SK-N-SH (cell line): ENCODE results near the gene FBXO17. TPM values are rescaled to one million over a fixed set of nuclear protein-coding genes. Genes with fewer than 3 reads are reported as not detected.

Experiments used
- CTCF ChIA-PET: fragments of 300-600, 350-600 bp; formaldehyde crosslinking; extraction: SDS; loops from one replicate; lab custom pipeline; 2021; lab: Yijun Ruan, JAX
- POLR2A ChIA-PET: fragments of 350-600 bp; sonication (Branson Sonifier 250); formaldehyde crosslinking; extraction: SDS; loops from one replicate; lab custom pipeline; 2020; ENCODE audit warnings: antibody characterized with exemption, inconsistent platforms; lab: Yijun Ruan, JAX
- DNase-seq: peaks from one replicate; pipeline ENCODE4 v3.0.0; 2012
- H2AFZ ChIP-seq: fragments of 200-600 bp; sonication (generic); 2 replicates; pipeline ENCODE4 v1.8.1; 2016; ENCODE audit warnings: antibody characterized with exemption, mild to moderate bottlenecking, low read depth
- H3F3A ChIP-seq: fragments of 200-600 bp; sonication (generic); replicated peaks from 2 replicates; pipeline ENCODE3; 2016; ENCODE audit warnings: antibody characterized with exemption, mild to moderate bottlenecking; ENCODE audit not compliant: insufficient read depth
- H3K27ac ChIP-seq, 2 experiments: fragments of 200-500 bp in 1 of 2; fragments of 200-600 bp in 1 of 2; sonication (Bioruptor generic) in 1 of 2; sonication (generic), shearing (Covaris generic) in 1 of 2; 2 replicates each; pipeline versions ENCODE4 v1.5.1 to v1.6.1; 2014 to 2016; ENCODE audit warnings: low read depth in 2 of 2, inconsistent platforms in 1 of 2, low read length in 1 of 2, mild to moderate bottlenecking in 1 of 2, mixed read lengths in 1 of 2
- H3K27me3 ChIP-seq: fragments of 200-600 bp; sonication (generic), shearing (Covaris generic); 2 replicates; pipeline ENCODE4 v1.6.1; 2016; ENCODE audit warnings: mixed run types; ENCODE audit not compliant: insufficient read depth
- H3K36me3 ChIP-seq, 2 experiments: fragments of 200-500 bp in 1 of 2; fragments of 200-600 bp in 1 of 2; sonication (Bioruptor generic) in 1 of 2; sonication (generic) in 1 of 2; replicated peaks in 1 of 2; 2 replicates each; pipeline versions ENCODE3 to v1.5.1; 2014 to 2016; ENCODE audit warnings: low read length in 1 of 2, mild to moderate bottlenecking in 1 of 2; ENCODE audit not compliant: insufficient read depth in 2 of 2, control insufficient read depth in 1 of 2
- H3K4me1 ChIP-seq, 2 experiments: fragments of 200-500 bp in 1 of 2; fragments of 200-600 bp in 1 of 2; sonication (Bioruptor generic) in 1 of 2; sonication (generic), shearing (Covaris generic) in 1 of 2; 2 replicates each; pipeline versions ENCODE4 v1.5.1 to v1.6.1; 2014 to 2016; ENCODE audit warnings: low read depth in 1 of 2, low read length in 1 of 2, mixed run types in 1 of 2; ENCODE audit not compliant: insufficient read depth in 2 of 2, control insufficient read depth in 1 of 2
- H3K4me2 ChIP-seq: fragments of 200-600 bp; sonication (generic), shearing (Covaris generic); 2 replicates; pipeline ENCODE4 v1.6.1; 2017; ENCODE audit warnings: mixed run types
- H3K4me3 ChIP-seq, 2 experiments: fragments of 200-500 bp in 1 of 2; fragments of 200-600 bp in 1 of 2; sonication (Bioruptor generic) in 1 of 2; sonication (generic), shearing (Covaris generic) in 1 of 2; 2 replicates each; pipeline versions ENCODE4 v1.5.1 to v1.8.1; 2014 to 2016; ENCODE audit warnings: low read depth in 2 of 2, inconsistent platforms in 1 of 2, low read length in 1 of 2, mild to moderate bottlenecking in 1 of 2, mixed read lengths in 1 of 2, moderate library complexity in 1 of 2
- H3K79me2 ChIP-seq: fragments of 200-600 bp; sonication (generic); 2 replicates; pipeline ENCODE4 v1.8.1; 2017; ENCODE audit warnings: mild to moderate bottlenecking; ENCODE audit not compliant: insufficient read depth
- H3K9ac ChIP-seq: fragments of 200-600 bp; sonication (generic); 2 replicates; pipeline ENCODE4 v1.6.1; 2017; ENCODE audit warnings: mixed run types
- H3K9me2 ChIP-seq: fragments of 200-600 bp; sonication (generic); 2 replicates; pipeline ENCODE4 v1.6.1; 2017; ENCODE audit warnings: mixed run types
- H3K9me3 ChIP-seq: fragments of 200-600 bp; sonication (generic); 2 replicates; pipeline ENCODE4 v1.6.1; 2017; ENCODE audit warnings: mixed run types, mild to moderate bottlenecking, moderate library complexity
- H4K20me1 ChIP-seq: fragments of 200-600 bp; sonication (generic); 2 replicates; pipeline ENCODE4 v1.6.1; 2017; ENCODE audit warnings: mild to moderate bottlenecking, mixed run types; ENCODE audit not compliant: insufficient read depth
- CHD2 ChIP-seq: fragments of 150-350 bp; IDR thresholded peaks from 2 replicates; pipeline ENCODE4 v1.6.1; 2018; ENCODE audit warnings: low read length; ENCODE audit not compliant: partially characterized antibody
- EP300 ChIP-seq, 2 experiments: IDR thresholded peaks; 2 replicates each; pipeline versions ENCODE4 v1.4.0 to v1.6.1; 2012; ENCODE audit warnings: borderline replicate concordance in 1 of 2, low read depth in 1 of 2, low read length in 1 of 2
- FOSL2 ChIP-seq: IDR thresholded peaks from 2 replicates; pipeline ENCODE4 v1.4.0; 2012; ENCODE audit warnings: low read depth, mild to moderate bottlenecking, moderate library complexity, borderline replicate concordance
- FOXM1 ChIP-seq: IDR thresholded peaks from 2 replicates; pipeline ENCODE4 v1.4.0; 2012; ENCODE audit warnings: low read depth, mild to moderate bottlenecking
- GATA2 ChIP-seq: sonication (generic); formaldehyde crosslinking; IDR thresholded peaks from 2 replicates; pipeline ENCODE4 v1.5.0; 2020; ENCODE audit warnings: mild to moderate bottlenecking, missing genetic modification reagents
- JUND ChIP-seq: IDR thresholded peaks from 2 replicates; pipeline ENCODE4 v1.4.0; 2012
- MEF2A ChIP-seq: IDR thresholded peaks from 2 replicates; pipeline ENCODE4 v1.4.0; 2012; ENCODE audit warnings: low read depth, borderline replicate concordance
- MXI1 ChIP-seq: IDR thresholded peaks from 2 replicates; pipeline ENCODE4 v1.6.1; 2012; ENCODE audit warnings: mild to moderate bottlenecking, low read depth, low read length, improper control_type of control experiment
- NFIC ChIP-seq: IDR thresholded peaks from 2 replicates; pipeline ENCODE4 v1.4.0; 2012; ENCODE audit warnings: borderline replicate concordance
- NRF1 ChIP-seq: IDR thresholded peaks from 2 replicates; pipeline ENCODE4 v1.6.1; 2012; ENCODE audit warnings: low read depth, mild to moderate bottlenecking, low read length
- POLR2AphosphoS5 ChIP-seq: IDR thresholded peaks from 2 replicates; pipeline ENCODE4 v1.6.1; 2012; ENCODE audit warnings: low read depth, low read length
- RCOR1 ChIP-seq: fragments of 150-350 bp; IDR thresholded peaks from 2 replicates; pipeline ENCODE4 v1.6.1; 2017; ENCODE audit warnings: antibody characterized with exemption, low read length
- RFX5 ChIP-seq: IDR thresholded peaks from 2 replicates; pipeline ENCODE4 v1.6.1; 2012; ENCODE audit warnings: mild to moderate bottlenecking, improper control_type of control experiment, low read length
- RXRA ChIP-seq: IDR thresholded peaks from 2 replicates; pipeline ENCODE4 v1.4.0; 2012; ENCODE audit warnings: low read depth, mild to moderate bottlenecking, borderline replicate concordance
- SIN3A ChIP-seq: IDR thresholded peaks from 2 replicates; pipeline ENCODE4 v1.6.1; 2012; ENCODE audit warnings: low read depth, mild to moderate bottlenecking, low read length, moderate library complexity, borderline replicate concordance
- TAF1 ChIP-seq: IDR thresholded peaks from 2 replicates; pipeline ENCODE4 v1.6.1; 2012; ENCODE audit warnings: low read depth, mild to moderate bottlenecking, low read length, moderate library complexity, borderline replicate concordance
- TCF12 ChIP-seq: IDR thresholded peaks from 2 replicates; pipeline ENCODE4 v1.4.0; 2012
- TEAD4 ChIP-seq: IDR thresholded peaks from 2 replicates; pipeline ENCODE4 v1.4.0; 2012; ENCODE audit warnings: mild to moderate bottlenecking, borderline replicate concordance; ENCODE audit not compliant: insufficient read depth
- ZBTB33 ChIP-seq: IDR thresholded peaks from 2 replicates; pipeline ENCODE4 v1.4.0; 2012; ENCODE audit warnings: low read depth, borderline replicate concordance
- WGBS: methylation state at CpG from one replicate; pipeline ENCODE4 v1.1.6; 2017; ENCODE audit warnings: low lambda C conversion rate; 5-methylcytosine and 5-hydroxymethylcytosine counted together
- polyA plus RNA-seq, 3 experiments: library from polyadenylated mRNA; depleted of rRNA; stranded (reverse); fragments of >200 nt; gene quantifications; 2 replicates each; pipeline ENCODE4 v1.2.3, GENCODE V29; 2012
- TF ChIP-seq, protein P1 (sequence below): IDR thresholded peaks from 2 replicates; pipeline ENCODE4; 2012
- TF ChIP-seq, protein P2 (sequence below): fragments of 150-350 bp; IDR thresholded peaks from 2 replicates; pipeline ENCODE4 v1.6.1; 2016; ENCODE audit warnings: mild to moderate bottlenecking, low read depth, low read length
- TF ChIP-seq, protein P3 (sequence below): IDR thresholded peaks from 2 replicates; pipeline ENCODE4 v1.4.0; 2012; ENCODE audit warnings: low read depth, borderline replicate concordance

FBXO17 gene
- polyA plus RNA-seq, 1 of the 3 experiments (the other 2 are of a cell fraction) = 40.7 TPM

DNA sequence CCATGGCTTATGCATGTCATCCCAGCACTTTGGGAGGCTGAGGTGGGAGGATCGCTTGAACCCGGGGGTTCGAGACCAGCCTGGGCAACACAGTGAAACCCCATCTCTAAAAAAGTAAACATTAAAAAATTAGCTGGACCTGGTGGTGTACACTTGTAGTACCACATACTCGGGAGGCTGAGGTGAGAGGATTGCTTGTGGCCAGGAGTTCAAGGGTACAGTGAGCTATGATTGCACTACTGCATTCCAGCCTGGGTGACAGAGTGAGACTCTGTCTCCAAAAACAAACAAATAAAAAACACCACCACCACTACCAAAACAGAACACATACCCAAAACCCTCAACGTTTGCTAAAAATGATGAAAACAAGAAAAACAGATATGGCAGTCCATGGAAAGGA lies 15.9 kb downstream of the FBXO17 start:
- no peak overlapping the region for H3K4me2 ChIP-seq
- no peak overlapping the region for H3K27ac ChIP-seq
- no peak overlapping the region for H2AFZ ChIP-seq
- H3F3A ChIP-seq = peaks cover 6% of the 10 kb centered on the region
- ChIA-PET CTCF (interaction anchor here (0.9 to 1.7 kb wide), 4 partner anchors 9 to 162 kb away, joined by 3 to 4 read pairs (median 4); no protein-coding TSS in a partner anchor), POLR2A (no interaction called here)
- H3K9ac ChIP-seq = no peak overlapping the region
- peaks cover 0 to 4% of the 10 kb centered on the region in 2 experiments for H3K36me3 ChIP-seq
- TF ChIP-seq, protein P1, sequence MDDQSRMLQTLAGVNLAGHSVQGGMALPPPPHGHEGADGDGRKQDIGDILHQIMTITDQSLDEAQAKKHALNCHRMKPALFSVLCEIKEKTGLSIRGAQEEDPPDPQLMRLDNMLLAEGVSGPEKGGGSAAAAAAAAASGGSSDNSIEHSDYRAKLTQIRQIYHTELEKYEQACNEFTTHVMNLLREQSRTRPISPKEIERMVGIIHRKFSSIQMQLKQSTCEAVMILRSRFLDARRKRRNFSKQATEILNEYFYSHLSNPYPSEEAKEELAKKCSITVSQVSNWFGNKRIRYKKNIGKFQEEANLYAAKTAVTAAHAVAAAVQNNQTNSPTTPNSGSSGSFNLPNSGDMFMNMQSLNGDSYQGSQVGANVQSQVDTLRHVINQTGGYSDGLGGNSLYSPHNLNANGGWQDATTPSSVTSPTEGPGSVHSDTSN = no peak
- no peak for TF ChIP-seq NFIC
- no peak for TF ChIP-seq RCOR1
- TF ChIP-seq FOSL2 = no peak
- TF ChIP-seq FOXM1 = no peak
- TF ChIP-seq NRF1 = no peak
- no peak for TF ChIP-seq MXI1
- no peak for TF ChIP-seq TAF1
- no peak for TF ChIP-seq JUND
- no peak for TF ChIP-seq SIN3A
- TF ChIP-seq RFX5 = no peak
- TF ChIP-seq EP300 (IDR thresholded peaks at IDR 0.05; ENCODE audit: borderline replicate concordance in 1 of 2, low read depth in 1 of 2, low read length in 1 of 2) = no peak
- TF ChIP-seq, protein P2, sequence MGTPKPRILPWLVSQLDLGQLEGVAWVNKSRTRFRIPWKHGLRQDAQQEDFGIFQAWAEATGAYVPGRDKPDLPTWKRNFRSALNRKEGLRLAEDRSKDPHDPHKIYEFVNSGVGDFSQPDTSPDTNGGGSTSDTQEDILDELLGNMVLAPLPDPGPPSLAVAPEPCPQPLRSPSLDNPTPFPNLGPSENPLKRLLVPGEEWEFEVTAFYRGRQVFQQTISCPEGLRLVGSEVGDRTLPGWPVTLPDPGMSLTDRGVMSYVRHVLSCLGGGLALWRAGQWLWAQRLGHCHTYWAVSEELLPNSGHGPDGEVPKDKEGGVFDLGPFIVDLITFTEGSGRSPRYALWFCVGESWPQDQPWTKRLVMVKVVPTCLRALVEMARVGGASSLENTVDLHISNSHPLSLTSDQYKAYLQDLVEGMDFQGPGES = no peak
- peaks cover 0 to 2% of the 10 kb centered on the region in 2 experiments; a peak in 1 of 4 replicates for H3K4me1 ChIP-seq
- peaks cover 8% of the 10 kb centered on the region; the same call in 1 of the 2 replicates for H3K79me2 ChIP-seq
- H3K9me3 ChIP-seq = no peaks in the 10 kb centered on the region
- 91% methylated on average over 5 of the region's 5 CpGs for WGBS
- no peak overlapping the region for H3K4me3 ChIP-seq
- no peaks in the 10 kb centered on the region for H3K27me3 ChIP-seq
- no peak for DNase-seq
- no peaks in the 10 kb centered on the region; the same call in 1 of the 2 replicates for H4K20me1 ChIP-seq
- no peaks in the 10 kb centered on the region for H3K9me2 ChIP-seq

DNA sequence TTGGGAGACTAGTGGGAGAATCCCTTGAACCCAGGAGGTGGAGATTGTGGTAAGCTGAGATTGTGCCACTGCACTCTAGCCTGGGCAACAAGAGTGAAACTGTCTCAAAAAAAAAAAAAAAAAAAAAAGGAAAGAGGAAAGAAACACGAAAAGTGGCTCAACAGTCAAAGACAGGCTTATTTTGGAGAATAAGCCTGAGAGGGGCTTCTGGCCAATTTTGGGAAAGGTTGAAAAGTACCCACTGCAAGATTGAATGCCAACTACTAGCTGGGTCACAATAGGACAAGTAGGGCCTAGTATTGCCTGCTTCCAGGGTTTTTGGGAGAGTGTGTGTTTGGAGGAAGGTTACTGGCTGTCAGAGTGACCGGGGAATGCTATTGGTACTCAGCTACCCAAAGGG lies 17.2 kb downstream of the FBXO17 start:
- H3K79me2 ChIP-seq = peaks cover 8% of the 10 kb centered on the region; the same call in 1 of the 2 replicates
- POLR2A ChIA-PET = no interaction called here
- TF ChIP-seq, protein P3, sequence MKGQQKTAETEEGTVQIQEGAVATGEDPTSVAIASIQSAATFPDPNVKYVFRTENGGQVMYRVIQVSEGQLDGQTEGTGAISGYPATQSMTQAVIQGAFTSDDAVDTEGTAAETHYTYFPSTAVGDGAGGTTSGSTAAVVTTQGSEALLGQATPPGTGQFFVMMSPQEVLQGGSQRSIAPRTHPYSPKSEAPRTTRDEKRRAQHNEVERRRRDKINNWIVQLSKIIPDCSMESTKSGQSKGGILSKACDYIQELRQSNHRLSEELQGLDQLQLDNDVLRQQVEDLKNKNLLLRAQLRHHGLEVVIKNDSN = no peak
- TF ChIP-seq POLR2AphosphoS5 (no peak), CHD2 (no peak), SIN3A (no peak), RXRA (no peak), RCOR1 (no peak), TCF12 (no peak), TAF1 (no peak), EP300 (IDR thresholded peaks at IDR 0.05; ENCODE audit: borderline replicate concordance in 1 of 2, low read depth in 1 of 2, low read length in 1 of 2) (no peak), ZBTB33 (no peak), MEF2A (no peak), GATA2 (CRISPR knock-in tag) (no peak), TEAD4 (no peak)
- TF ChIP-seq, protein P1 = no peak
- TF ChIP-seq, all 33 proteins: peak for 0
- Histone ChIP-seq H4K20me1 (no peaks in the 10 kb centered on the region; the same call in 1 of the 2 replicates), H3K27ac (no peak overlapping the region), H3K27me3 (no peaks in the 10 kb centered on the region), H3K9ac (no peak overlapping the region), H3K36me3 (no peaks in the 10 kb centered on the region), H2AFZ (no peak overlapping the region), H3K9me2 (no peaks in the 10 kb centered on the region), H3K4me2 (no peak overlapping the region), H3F3A (peaks cover 6% of the 10 kb centered on the region), H3K4me1 (peaks cover 0 to 2% of the 10 kb centered on the region in 2 experiments; a peak in 1 of 4 replicates), H3K4me3 (no peak overlapping the region), H3K9me3 (no peaks in the 10 kb centered on the region)
- 100% methylated on average over 2 of the region's 2 CpGs for WGBS
- DNase-seq = no peak
- CTCF ChIA-PET = interaction anchor here (1.3 to 1.7 kb wide), 2 partner anchors 12 to 19 kb away, joined by 4 read pairs; no protein-coding TSS in a partner anchor
